Activated B cell treated with CpG ODN at 0.5 μM for 24 hours (primary cell): ENCODE measurements around the gene APOBEC3H. TPM values are rescaled to one million over a fixed set of nuclear protein-coding genes. Genes with fewer than 3 reads are reported as not detected.
"Not testable (repeated sequence)": the region's sequence is repeated elsewhere in the genome, so short reads cannot be mapped to it uniquely, and the experiment has no call there.

Source experiments
- ATAC-seq: fragments of 200-7000 bp; cut with Tn5 transposase; one replicate; pipeline ENCODE4 v1.10.0; 2021; ENCODE audit warnings: low read depth, mild to moderate bottlenecking, moderate library complexity
- CTCF ChIA-PET: fragments of 350-600 bp; sonication (Branson Sonifier 250); formaldehyde crosslinking; loops from one replicate; lab custom pipeline; 2021; ENCODE audit warnings: antibody characterized with exemption; lab: Charles Lee
- POLR2A ChIA-PET: fragments of 350-600 bp; sonication (Branson Sonifier 250); formaldehyde crosslinking; loops from one replicate; lab custom pipeline; 2021; ENCODE audit warnings: antibody characterized with exemption; lab: Charles Lee
- DNase-seq: peaks from one replicate; pipeline ENCODE4 v3.0.0; 2022
- H3K27ac Mint-ChIP-seq: one replicate; pipeline ENCODE4 v1.8.0; 2020; ENCODE audit warnings: mixed read lengths
- H3K27me3 Mint-ChIP-seq: one replicate; pipeline ENCODE4 v1.8.0; 2021; ENCODE audit warnings: mixed read lengths
- H3K36me3 Mint-ChIP-seq: one replicate; pipeline ENCODE4 v1.8.0; 2021; ENCODE audit warnings: low read depth, mixed read lengths
- H3K4me1 Mint-ChIP-seq: one replicate; pipeline ENCODE4 v1.8.0; 2021; ENCODE audit warnings: mixed read lengths
- H3K4me3 Mint-ChIP-seq: one replicate; pipeline ENCODE4 v1.8.0; 2020; ENCODE audit warnings: mild to moderate bottlenecking, mixed read lengths
- H3K9me3 Mint-ChIP-seq: one replicate; pipeline ENCODE4 v1.8.0; 2020; ENCODE audit warnings: mixed read lengths
- intact Hi-C: fragments of 100-400 bp; cut with micrococcal nuclease; formaldehyde crosslinking; loops from one replicate; pipeline ENCODE4 v1.15.1; 2024
- total RNA-seq: library from RNA; stranded (reverse); gene quantifications from 2 replicates; pipeline ENCODE4 v1.2.3, GENCODE V29; 2022
- TF ChIP-seq, protein P1 (sequence below): fragments of 200-600 bp; IDR thresholded peaks from one replicate; pipeline ENCODE4 v1.8.0; 2022; ENCODE audit warnings: antibody characterized with exemption, mild to moderate bottlenecking

APOBEC3H gene
- total RNA-seq, 1 donor from 2014 or later: 1.4 TPM

DNA sequence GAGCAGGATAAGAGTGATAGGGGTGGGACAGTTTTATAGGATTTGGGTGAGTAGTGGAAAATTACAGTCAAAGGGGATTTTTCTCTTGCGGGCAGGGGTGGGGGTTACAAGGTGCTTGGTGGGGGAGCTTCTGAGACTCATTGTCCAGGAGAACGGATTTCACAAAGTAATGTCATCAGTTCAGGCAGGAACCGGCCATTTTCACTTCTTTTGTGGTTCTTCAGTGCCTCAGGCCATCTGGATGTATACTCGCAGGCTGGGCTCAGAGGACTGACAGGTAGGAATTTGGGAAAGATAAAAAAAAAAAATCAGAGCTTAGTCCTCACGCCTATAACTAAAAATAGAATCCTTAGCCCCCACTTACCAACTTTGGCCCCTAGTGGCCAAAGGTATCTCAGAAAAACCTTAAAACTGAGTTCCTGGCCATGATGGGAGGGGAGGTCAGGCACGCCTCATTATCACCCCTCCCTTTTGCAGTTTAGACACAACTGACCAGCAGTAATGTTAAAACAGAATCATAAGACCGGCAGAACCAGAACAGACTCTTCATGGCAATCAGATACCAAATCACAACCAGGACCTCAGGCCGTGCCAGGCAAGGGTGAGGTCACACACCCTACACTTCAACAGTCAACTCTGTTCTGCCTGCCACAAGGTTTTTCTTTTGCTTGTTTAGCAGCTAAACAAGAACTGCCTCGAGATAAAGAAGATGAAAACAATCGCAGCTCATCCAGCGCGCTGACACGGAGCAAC, 28.8 kb upstream of the APOBEC3H start:
- DNase-seq: no peak
- Mint-ChIP-seq H3K4me3 (no peak overlapping the region), H3K4me1 (peaks cover 54% of the 10 kb centered on the region), H3K27me3 (no peaks in the 10 kb centered on the region), H3K9me3 (no peaks in the 10 kb centered on the region), H3K27ac (no peak overlapping the region), H3K36me3 (peaks cover 7% of the 10 kb centered on the region)
- intact Hi-C loops: no loop called here
- ChIA-PET CTCF (interaction anchor here (0.9 to 2.4 kb wide), 2 partner anchors 31 to 46 kb away, joined by 3 to 8 read pairs; no protein-coding TSS in a partner anchor), POLR2A (interaction anchor here (0.5 to 16.5 kb wide), 14 partner anchors 11 to 462 kb away, joined by 3 to 212 read pairs (median 4); partner anchors contain the start of genes APOBEC3D, APOBEC3G, APOBEC3H and RPL3)
- ATAC-seq: no peak
- TF ChIP-seq, protein P1, sequence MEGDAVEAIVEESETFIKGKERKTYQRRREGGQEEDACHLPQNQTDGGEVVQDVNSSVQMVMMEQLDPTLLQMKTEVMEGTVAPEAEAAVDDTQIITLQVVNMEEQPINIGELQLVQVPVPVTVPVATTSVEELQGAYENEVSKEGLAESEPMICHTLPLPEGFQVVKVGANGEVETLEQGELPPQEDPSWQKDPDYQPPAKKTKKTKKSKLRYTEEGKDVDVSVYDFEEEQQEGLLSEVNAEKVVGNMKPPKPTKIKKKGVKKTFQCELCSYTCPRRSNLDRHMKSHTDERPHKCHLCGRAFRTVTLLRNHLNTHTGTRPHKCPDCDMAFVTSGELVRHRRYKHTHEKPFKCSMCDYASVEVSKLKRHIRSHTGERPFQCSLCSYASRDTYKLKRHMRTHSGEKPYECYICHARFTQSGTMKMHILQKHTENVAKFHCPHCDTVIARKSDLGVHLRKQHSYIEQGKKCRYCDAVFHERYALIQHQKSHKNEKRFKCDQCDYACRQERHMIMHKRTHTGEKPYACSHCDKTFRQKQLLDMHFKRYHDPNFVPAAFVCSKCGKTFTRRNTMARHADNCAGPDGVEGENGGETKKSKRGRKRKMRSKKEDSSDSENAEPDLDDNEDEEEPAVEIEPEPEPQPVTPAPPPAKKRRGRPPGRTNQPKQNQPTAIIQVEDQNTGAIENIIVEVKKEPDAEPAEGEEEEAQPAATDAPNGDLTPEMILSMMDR: no peak

DNA sequence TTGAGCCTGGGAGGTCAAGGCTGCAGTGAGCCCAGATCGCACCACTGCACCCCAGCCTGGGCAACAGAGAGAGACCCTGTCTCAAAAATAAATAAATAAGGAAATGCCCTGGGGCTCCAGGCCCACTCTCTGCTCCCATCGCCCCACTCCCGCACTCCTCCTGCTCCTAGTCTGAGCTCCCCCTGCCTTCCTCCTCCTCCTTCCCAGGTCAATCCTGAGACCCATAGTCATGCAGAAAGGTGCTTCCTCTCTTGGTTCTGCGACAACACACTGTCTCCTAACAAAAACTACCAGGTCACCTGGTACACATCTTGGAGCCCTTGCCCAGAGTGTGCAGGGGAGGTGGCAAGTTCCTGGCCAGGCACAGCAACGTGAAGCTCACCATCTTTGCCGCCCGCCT, 26.9 kb upstream of the APOBEC3H start:
- peaks cover 7% of the 10 kb centered on the region for H3K36me3 Mint-ChIP-seq
- POLR2A ChIA-PET: interaction anchor here (1.4 to 16.5 kb wide), 2 partner anchors 14 to 28 kb away, joined by 3 to 212 read pairs; partner anchors contain the start of gene APOBEC3H
- peak overlapping the region; percentile 49 for H3K4me3 Mint-ChIP-seq
- DNase-seq: no peak
- no peaks in the 10 kb centered on the region for H3K27me3 Mint-ChIP-seq
- CTCF ChIA-PET: no interaction called here
- H3K9me3 Mint-ChIP-seq: no peaks in the 10 kb centered on the region
- no peak overlapping the region for H3K27ac Mint-ChIP-seq
- peaks cover 52% of the 10 kb centered on the region for H3K4me1 Mint-ChIP-seq
- TF ChIP-seq, protein P1: no peak
- intact Hi-C loops: no loop called here
- ATAC-seq: no peak

GRCh38 chr22:39072581-39072981, 24.5 kb upstream of the APOBEC3H start:
- ATAC-seq (peak; percentile 57), DNase-seq (peak; percentile 49)
- ChIA-PET POLR2A (interaction anchor here (0.6 to 16.5 kb wide), 9 partner anchors 8 to 247 kb away, joined by 3 to 212 read pairs (median 7); partner anchors contain the start of genes APOBEC3C, APOBEC3H and RPL3), CTCF (interaction anchor here (1.4 kb wide), 1 partner anchor 8 kb away, joined by 5 read pairs; no protein-coding TSS in a partner anchor)
- H3K4me3 Mint-ChIP-seq: peak overlapping the region; percentile 58
- H3K27ac Mint-ChIP-seq: peak overlapping the region; percentile 94
- H3K4me1 Mint-ChIP-seq: peaks cover 62% of the 10 kb centered on the region
- H3K36me3 Mint-ChIP-seq: peaks cover 12% of the 10 kb centered on the region
- H3K27me3 Mint-ChIP-seq, intact Hi-C loops, H3K9me3 Mint-ChIP-seq: not testable (repeated sequence)

- ChIA-PET POLR2A (interaction anchor here (0.6 to 16.5 kb wide), 9 partner anchors 10 to 1695 kb away, joined by 3 to 212 read pairs (median 6); partner anchors contain the start of genes APOBEC3C and APOBEC3H), CTCF (no interaction called here)
- peaks cover 76% of the 10 kb centered on the region for H3K4me1 Mint-ChIP-seq
- H3K27me3 Mint-ChIP-seq: no peaks in the 10 kb centered on the region
- TF ChIP-seq, protein P1: no peak
- H3K9me3 Mint-ChIP-seq: no peaks in the 10 kb centered on the region
- peaks cover 23% of the 10 kb centered on the region for H3K36me3 Mint-ChIP-seq
- H3K27ac Mint-ChIP-seq: peak overlapping the region; percentile 94
- no peak for ATAC-seq
- no peak overlapping the region for H3K4me3 Mint-ChIP-seq
- intact Hi-C loops: no loop called here
- no peak for DNase-seq
Observed at GRCh38 chr22:39073981-39074380, 23.1 kb upstream of the APOBEC3H start.

DNA sequence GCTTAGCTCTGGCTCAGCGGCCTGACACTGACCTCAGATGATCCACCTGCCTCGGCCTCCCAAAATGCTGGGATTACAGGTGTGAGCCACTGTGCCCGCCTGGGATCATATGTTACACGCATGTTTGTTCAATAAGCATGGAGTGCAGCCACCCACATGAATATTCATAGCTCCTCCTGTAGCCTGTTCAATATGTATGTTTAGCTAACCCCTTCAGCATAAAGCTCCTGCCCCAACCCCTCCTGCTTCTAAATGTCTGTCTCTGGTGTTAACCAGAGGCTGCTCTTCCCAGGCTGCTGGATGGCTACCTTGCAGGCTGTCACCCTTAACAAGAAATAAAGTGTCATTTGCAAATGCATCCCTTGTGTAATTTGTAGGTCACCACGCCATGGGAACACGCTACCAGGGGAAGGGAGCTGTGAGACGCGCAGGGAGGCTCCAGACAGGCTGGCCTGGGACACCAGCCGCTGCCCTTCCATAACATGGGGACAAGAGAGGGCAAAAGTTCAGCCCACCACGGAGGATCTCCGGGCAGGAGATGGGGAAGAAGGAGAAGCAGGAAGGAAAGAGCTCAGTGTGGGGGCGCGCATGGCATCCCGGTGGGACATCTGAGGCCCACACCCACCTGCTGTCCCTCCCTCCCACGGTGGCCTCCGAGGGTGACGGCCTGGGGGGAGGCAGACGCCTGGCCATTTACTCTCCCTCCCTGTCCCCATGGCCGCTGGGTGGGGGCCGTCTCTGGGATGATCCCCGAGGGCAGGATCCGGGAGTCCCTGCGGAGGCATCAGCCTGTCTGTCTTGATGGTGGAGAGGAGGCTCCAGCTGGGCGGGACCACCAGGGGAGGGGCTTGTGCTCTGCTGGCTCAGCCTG, 20.7 kb upstream of the APOBEC3H start:
- Mint-ChIP-seq H3K4me1 (peaks cover 82% of the 10 kb centered on the region), H3K36me3 (peaks cover 31% of the 10 kb centered on the region), H3K4me3 (peak overlapping the region; percentile 93), H3K27ac (peak overlapping the region; percentile 90)
- intact Hi-C loops: loop anchor here (1.0 kb wide), 2 partner anchors 10 to 24 kb away; no protein-coding TSS in a partner anchor
- DNase-seq, H3K27me3 Mint-ChIP-seq, H3K9me3 Mint-ChIP-seq, CTCF ChIA-PET, ATAC-seq: not testable (repeated sequence)
- POLR2A ChIA-PET: interaction anchor here (7.0 to 16.5 kb wide), 2 partner anchors 9 to 22 kb away, joined by 47 to 212 read pairs; partner anchors contain the start of gene APOBEC3H

DNA sequence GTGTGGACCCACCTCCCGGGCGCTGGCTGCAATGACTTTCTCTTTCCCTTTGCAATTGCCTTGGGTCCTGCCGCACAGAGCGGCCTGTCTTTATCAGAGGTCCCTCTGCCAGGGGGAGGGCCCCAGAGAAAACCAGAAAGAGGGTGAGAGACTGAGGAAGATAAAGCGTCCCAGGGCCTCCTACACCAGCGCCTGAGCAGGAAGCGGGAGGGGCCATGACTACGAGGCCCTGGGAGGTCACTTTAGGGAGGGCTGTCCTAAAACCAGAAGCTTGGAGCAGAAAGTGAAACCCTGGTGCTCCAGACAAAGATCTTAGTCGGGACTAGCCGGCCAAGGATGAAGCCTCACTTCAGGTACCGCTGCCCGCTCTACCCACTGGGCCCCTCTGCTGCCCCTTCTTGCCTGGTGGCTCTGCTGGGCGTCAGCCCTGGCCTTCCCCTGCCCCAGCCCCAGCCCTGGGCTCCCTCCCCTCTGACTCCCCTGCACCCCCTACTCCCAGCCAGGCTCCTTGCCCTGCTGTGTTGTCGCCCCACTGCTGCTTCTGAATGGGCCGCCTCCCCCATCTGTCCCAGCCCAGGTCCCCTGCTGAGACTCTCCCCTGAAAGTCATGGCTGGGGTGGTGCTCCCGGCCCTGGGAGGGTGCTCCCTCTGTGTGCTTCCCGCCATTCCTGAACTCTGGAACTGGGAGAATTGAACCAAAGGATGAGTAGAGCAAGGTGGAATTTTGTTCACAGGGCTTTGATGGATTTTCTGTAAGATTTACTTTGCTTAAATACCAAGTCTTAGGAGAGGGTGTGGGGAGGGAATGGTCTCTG, 19.8 kb upstream of the APOBEC3H start, which contains the start of gene APOBEC3G:
TSS of gene APOBEC3G (plus strand) at position 250 of the 815 bp plus-strand sequence. CDS start at position 337, 87 bp downstream.
- H3K9me3 Mint-ChIP-seq, CTCF ChIA-PET, H3K27me3 Mint-ChIP-seq: not testable (repeated sequence)
- POLR2A ChIA-PET: interaction anchor here (0.6 to 16.5 kb wide), 7 partner anchors 10 to 92 kb away, joined by 3 to 212 read pairs (median 4); partner anchors contain the start of genes APOBEC3C and APOBEC3H
- peak within 1 kb of the TSS; percentile 91 for H3K27ac Mint-ChIP-seq
- ATAC-seq (peak; percentile 84), DNase-seq (peak; percentile 37)
- H3K36me3 Mint-ChIP-seq: peaks cover 39% of the 10 kb centered on the region
- H3K4me1 Mint-ChIP-seq: peaks cover 83% of the 10 kb centered on the region
- intact Hi-C loops: loop anchor here (1.0 kb wide), 2 partner anchors 11 to 23 kb away; no protein-coding TSS in a partner anchor
- H3K4me3 Mint-ChIP-seq: peak within 1 kb of the TSS; percentile 93

- not testable (repeated sequence) for DNase-seq, H3K27me3 Mint-ChIP-seq, H3K9me3 Mint-ChIP-seq, ATAC-seq
- H3K4me1 Mint-ChIP-seq: peaks cover 80% of the 10 kb centered on the region
- peak overlapping the region; percentile 93 for H3K4me3 Mint-ChIP-seq
- intact Hi-C loops: loop anchor here (1.0 kb wide), 2 partner anchors 12 to 22 kb away; no protein-coding TSS in a partner anchor
- ChIA-PET POLR2A (interaction anchor here (0.6 to 16.5 kb wide), 8 partner anchors 11 to 1506 kb away, joined by 3 to 212 read pairs (median 4); partner anchors contain the start of gene APOBEC3H), CTCF (interaction anchor here (0.6 to 0.7 kb wide), 2 partner anchors 11 to 538 kb away, joined by 3 to 4 read pairs; no protein-coding TSS in a partner anchor)
- peaks cover 45% of the 10 kb centered on the region for H3K36me3 Mint-ChIP-seq
- H3K27ac Mint-ChIP-seq: peak overlapping the region; percentile 91
Observed at GRCh38 chr22:39077912-39078311, 19.1 kb upstream of the APOBEC3H start.
